ENCODE measurements around the gene FOXA2. TPM values are rescaled to one million over a fixed set of nuclear protein-coding genes. Genes with fewer than 3 reads are reported as not detected.

The FOXA2 gene
- total and polyA plus RNA-seq, 2 of the 13 experiments (the other 11 are each of a cell fraction or from before 2014, with no cell fraction given): 8.8 to 12.2 TPM

- TF ChIP-seq SETDB1 (CRISPR knock-in tag; IDR thresholded peaks at IDR 0.05; ENCODE audit: borderline replicate concordance) (no peak), ZZZ3 (CRISPR knock-in tag; IDR thresholded peaks at IDR 0.05; ENCODE audit: borderline replicate concordance) (0 out of 2 replicates have a peak, but pooled peaks have one; percentile 36), FOXA1 (IDR thresholded peaks at IDR 0.05) (no peak), FOXA1 (CRISPR knock-in tag; IDR thresholded peaks at IDR 0.05) (0 out of 2 replicates have a peak, but pooled peaks have one; percentile 18), ZSCAN12 (CRISPR knock-in tag; IDR thresholded peaks at IDR 0.05) (no peak), FOXA3 (CRISPR knock-in tag; IDR thresholded peaks at IDR 0.05) (peak; percentile 59), AGO1 (IDR thresholded peaks at IDR 0.05; ENCODE audit: low read depth, low read length, poor library complexity, severe bottlenecking) (no peak), ZNF510 (CRISPR knock-in tag; IDR thresholded peaks at IDR 0.05; ENCODE audit: low read depth) (no peak), CTCF (CRISPR knock-in tag; IDR thresholded peaks at IDR 0.05) (no peak; the same call in 1 of the 2 replicates), SMC3 (IDR thresholded peaks at IDR 0.05; ENCODE audit: low read length) (no peak), ZNF232 (CRISPR knock-in tag; IDR thresholded peaks at IDR 0.05; ENCODE audit: borderline replicate concordance) (no peak), ZNF207 (IDR thresholded peaks at IDR 0.05; ENCODE audit: borderline replicate concordance) (no peak), ZNF281 (CRISPR knock-in tag; IDR thresholded peaks at IDR 0.05; ENCODE audit: borderline replicate concordance) (peak; percentile 89), ZNF12 (CRISPR knock-in tag; IDR thresholded peaks at IDR 0.05) (no peak; the same call in 1 of the 2 replicates), ZNF326 (CRISPR knock-in tag; IDR thresholded peaks at IDR 0.05; ENCODE audit: borderline replicate concordance) (no peak), CBX5 (CRISPR knock-in tag; IDR thresholded peaks at IDR 0.05; ENCODE audit: borderline replicate concordance) (peak; percentile 39; the same call in 1 of the 2 replicates), ZNF678 (CRISPR knock-in tag; IDR thresholded peaks at IDR 0.05) (no peak), ZNF614 (CRISPR knock-in tag; IDR thresholded peaks at IDR 0.05; ENCODE audit: borderline replicate concordance) (no peak), TEAD2 (CRISPR knock-in tag; IDR thresholded peaks at IDR 0.05) (no peak), KDM5A (IDR thresholded peaks at IDR 0.05; ENCODE audit: borderline replicate concordance, low read length) (peak; percentile 1; the same call in 1 of the 2 replicates), TOPORS (CRISPR knock-in tag; IDR thresholded peaks at IDR 0.05) (0 out of 2 replicates have a peak, but pooled peaks have one; percentile 9), THAP11 (CRISPR knock-in tag; IDR thresholded peaks at IDR 0.05) (peak; percentile 49; the same call in 1 of the 2 replicates), ZNF564 (CRISPR knock-in tag; IDR thresholded peaks at IDR 0.05) (peak; percentile 83), SNRNP70 (IDR thresholded peaks at IDR 0.05; ENCODE audit: low read depth, low read length) (no peak), ZNF446 (CRISPR knock-in tag; IDR thresholded peaks at IDR 0.05) (no peak), E2F2 (CRISPR knock-in tag; IDR thresholded peaks at IDR 0.05; ENCODE audit: borderline replicate concordance) (no peak; the same call in 1 of the 2 replicates)
These were observed 425 bp downstream of the FOXA2 start (continued) for GRCh38 chr20:22583773-22584521.
